Cardiac septum (tissue), 1 donor: ENCODE results near the gene NFIB. TPM values are rescaled to one million over a fixed set of nuclear protein-coding genes. Genes with fewer than 3 reads are reported as not detected.

Source experiments
- DNase-seq: peaks from one replicate; pipeline ENCODE4 v3.0.0-alpha.2; 2020; ENCODE audit warnings: low spot score
- intact Hi-C: fragments of 100-400 bp; cut with DNase I; formaldehyde crosslinking; loops from one replicate; pipeline ENCODE4 v1.14.0; 2022
- total RNA-seq: library from RNA; stranded (reverse); fragmentation: NEBNext Ultra II Directional; extraction: Animal tissue kit (Norgen Biotek cat#: 25700); gene quantifications from one replicate; pipeline ENCODE4 v1.2.1, GENCODE V29; 2021
- donor health status: DM: no; HTN: no; CAD: no.

Gene NFIB
- total RNA-seq, 1 donor from 2014 or later, result 129 TPM

- intact Hi-C loops, result loop anchor here (2.0 to 5.0 kb wide), 2 partner anchors 227 to 736 kb away; no protein-coding TSS in a partner anchor
- no peak for DNase-seq
Measured at GRCh38 chr9:14323083-14323971, 9.4 kb upstream of the NFIB start.

- peak; percentile 94 for DNase-seq
- intact Hi-C loops, result loop anchor here (1.0 to 5.0 kb wide), 3 partner anchors 26 to 735 kb away; no protein-coding TSS in a partner anchor
Measured at GRCh38 chr9:14322211-14323082, 8.5 kb upstream of the NFIB start.

- intact Hi-C loops, result loop anchor here (1.0 to 5.0 kb wide), 3 partner anchors 27 to 734 kb away; no protein-coding TSS in a partner anchor
- no peak for DNase-seq
Measured at GRCh38 chr9:14321517-14322130, 7.7 kb upstream of the NFIB start.

GRCh38 chr9:14320271-14321181 is 6.6 kb upstream of the NFIB start:
- intact Hi-C loops, result loop anchor here (5.0 kb wide), 1 partner anchor 733 kb away; no protein-coding TSS in a partner anchor
- DNase-seq, result no peak

GRCh38 chr9:14318934-14319580 is 5.1 kb upstream of the NFIB start:
- no peak for DNase-seq
- intact Hi-C loops, result loop anchor here (5.0 to 10.0 kb wide), 3 partner anchors 117 to 892 kb away; no protein-coding TSS in a partner anchor

- intact Hi-C loops, result loop anchor here (5.0 to 10.0 kb wide), 3 partner anchors 116 to 891 kb away; no protein-coding TSS in a partner anchor
- no peak for DNase-seq
Measured at GRCh38 chr9:14318361-14318760, 4.4 kb upstream of the NFIB start.

GRCh38 chr9:14317667-14318320 is 3.9 kb upstream of the NFIB start:
- intact Hi-C loops, result loop anchor here (5.0 to 10.0 kb wide), 3 partner anchors 115 to 890 kb away; no protein-coding TSS in a partner anchor
- no peak for DNase-seq

GRCh38 chr9:14316602-14317300 is 2.8 kb upstream of the NFIB start:
- DNase-seq, result no peak
- intact Hi-C loops, result loop anchor here (5.0 to 10.0 kb wide), 3 partner anchors 114 to 889 kb away; no protein-coding TSS in a partner anchor

- intact Hi-C loops, result loop anchor here (2.0 to 10.0 kb wide), 4 partner anchors 114 to 889 kb away; no protein-coding TSS in a partner anchor
Measured at GRCh38 chr9:14315875-14316601, 2.1 kb upstream of the NFIB start.

GRCh38 chr9:14314929-14315874 is 1.3 kb upstream of the NFIB start:
- intact Hi-C loops, result loop anchor here (2.0 to 10.0 kb wide), 7 partner anchors 43 to 888 kb away; no protein-coding TSS in a partner anchor
- DNase-seq, result peak; percentile 95

More at GRCh38 chr9:14315875-14316601, 2.1 kb upstream of the NFIB start:
- DNase-seq, result peak; percentile 75

GRCh38 chr9:14314424-14314928 is 535 bp upstream of the NFIB start:
- intact Hi-C loops, result loop anchor here (2.0 to 10.0 kb wide), 5 partner anchors 42 to 467 kb away; no protein-coding TSS in a partner anchor
- peak; percentile 83 for DNase-seq

- no peak for DNase-seq
Measured at GRCh38 chr9:14313378-14313940, 482 bp downstream of the NFIB start.

GRCh38 chr9:14312719-14313377 is 1.1 kb downstream of the NFIB start:
- intact Hi-C loops, result loop anchor here (5.0 to 10.0 kb wide), 4 partner anchors 41 to 466 kb away; no protein-coding TSS in a partner anchor

More at GRCh38 chr9:14313378-14313940, 482 bp downstream of the NFIB start:
- intact Hi-C loops, result loop anchor here (5.0 to 10.0 kb wide), 4 partner anchors 41 to 466 kb away; no protein-coding TSS in a partner anchor

More at GRCh38 chr9:14312719-14313377, 1.1 kb downstream of the NFIB start:
- no peak for DNase-seq
